H1 (cell line): Measurements from ENCODE around the gene PABPC1L. TPM values are rescaled to one million over a fixed set of nuclear protein-coding genes. Genes with fewer than 3 reads are reported as not detected.

Experiments used
- CTCF ChIA-PET: fragments of 300-600 bp; sonication (Branson Sonifier 250); formaldehyde crosslinking; loops from one replicate; lab custom pipeline; 2021; ENCODE audit not compliant: partially characterized antibody; lab: Charles Lee
- POLR2A ChIA-PET: fragments of 300-600 bp; sonication (Branson Sonifier 250); formaldehyde crosslinking; loops from one replicate; lab custom pipeline; 2021; ENCODE audit warnings: inconsistent platforms; ENCODE audit not compliant: partially characterized antibody; lab: Charles Lee
- DNase-seq, 2 experiments: peaks; one replicate each; pipeline versions ENCODE4 v3.0.0 to v3.0.0-alpha.2; 2010 to 2022; ENCODE audit warnings: low spot score in 2 of 2, low read depth in 1 of 2, mixed read lengths in 1 of 2
- FAIRE-seq: peaks from 2 replicates; lab custom pipeline; 2011; peaks lifted over from hg19 to GRCh38; lab: Jason Lieb, UNC
- H2AFZ ChIP-seq: 2 replicates; pipeline ENCODE4 v1.8.1; 2012; ENCODE audit warnings: low read length, inconsistent platforms
- H2AK5ac ChIP-seq: 2 replicates; pipeline ENCODE4 v1.6.1; 2013; ENCODE audit warnings: low read depth, low read length
- H2BK120ac ChIP-seq: replicated peaks from 2 replicates; pipeline ENCODE3; 2013; ENCODE audit warnings: low read depth, low read length, inconsistent platforms
- H2BK12ac ChIP-seq: 2 replicates; pipeline ENCODE4 v1.6.1; 2013; ENCODE audit warnings: low read depth, low read length
- H2BK15ac ChIP-seq: 2 replicates; pipeline ENCODE4 v1.6.1; 2013; ENCODE audit warnings: low read length
- H2BK20ac ChIP-seq: 2 replicates; pipeline ENCODE4 v1.6.1; 2013; ENCODE audit warnings: low read length
- H2BK5ac ChIP-seq: 2 replicates; pipeline ENCODE4 v1.6.1; 2013; ENCODE audit warnings: low read depth, low read length
- H3K14ac ChIP-seq: 2 replicates; pipeline ENCODE4 v1.6.1; 2013; ENCODE audit warnings: inconsistent platforms; ENCODE audit not compliant: insufficient read length
- H3K18ac ChIP-seq: 2 replicates; pipeline ENCODE4 v1.6.1; 2013; ENCODE audit warnings: low read length; ENCODE audit errors: extremely low read depth
- H3K23ac ChIP-seq: 2 replicates; pipeline ENCODE4 v1.6.1; 2013; ENCODE audit warnings: inconsistent platforms; ENCODE audit not compliant: insufficient read length
- H3K23me2 ChIP-seq: 2 replicates; pipeline ENCODE4 v1.6.1; 2013; ENCODE audit warnings: low read depth, low read length
- H3K27ac ChIP-seq: 2 replicates; pipeline ENCODE4 v1.6.1; 2011; ENCODE audit warnings: low read depth, low read length, inconsistent platforms
- H3K27me3 ChIP-seq, 4 experiments: replicated peaks in 1 of 4; 1 replicate in 1 of 4; 2 replicates in 3 of 4; pipeline versions ENCODE4 v1.6.1 to v1.8.1; 2011 to 2013; ENCODE audit warnings: low read length in 3 of 4, mild to moderate bottlenecking in 3 of 4, inconsistent platforms in 2 of 4, mixed read lengths in 2 of 4, moderate library complexity in 1 of 4; ENCODE audit not compliant: control insufficient read depth in 3 of 4, insufficient read depth in 3 of 4; ENCODE audit errors: extremely low read depth in 1 of 4
- H3K36me3 ChIP-seq, 4 experiments: 2 replicates each; pipeline versions ENCODE4 v1.6.1 to v1.8.1; 2011 to 2013; ENCODE audit warnings: mild to moderate bottlenecking in 4 of 4, low read length in 3 of 4, moderate library complexity in 2 of 4, control low read depth in 1 of 4, inconsistent platforms in 1 of 4; ENCODE audit not compliant: insufficient read depth in 4 of 4, control insufficient read depth in 2 of 4
- H3K4ac ChIP-seq: replicated peaks from 2 replicates; pipeline ENCODE3; 2013; ENCODE audit warnings: low read length, low read depth, mixed read lengths, inconsistent platforms; ENCODE audit not compliant: insufficient read length
- H3K4me1 ChIP-seq, 4 experiments: replicated peaks in 1 of 4; 1 replicate in 1 of 4; 2 replicates in 3 of 4; pipeline versions ENCODE4 v1.6.1 to v1.8.1; 2011 to 2013; ENCODE audit warnings: low read length in 3 of 4, inconsistent platforms in 2 of 4, mixed read lengths in 1 of 4; ENCODE audit not compliant: insufficient read depth in 4 of 4, control insufficient read depth in 3 of 4
- H3K4me2 ChIP-seq, 2 experiments: 2 replicates each; pipeline versions ENCODE4 v1.6.1 to v1.8.1; 2011 to 2013; ENCODE audit warnings: low read depth in 2 of 2, low read length in 2 of 2, control low read depth in 1 of 2, inconsistent platforms in 1 of 2, mild to moderate bottlenecking in 1 of 2; ENCODE audit not compliant: insufficient read depth in 1 of 2
- H3K4me3 ChIP-seq, 4 experiments: fragments of 200-600, 300-600 bp in 1 of 4; sonication (generic), shearing (Covaris generic), sonication (Bioruptor Twin) in 1 of 4; 2 replicates each; pipeline versions ENCODE4 v1.5.1 to v1.8.1; 2011 to 2016; ENCODE audit warnings: low read length in 4 of 4, low read depth in 3 of 4, control low read depth in 2 of 4, inconsistent platforms in 2 of 4, mild to moderate bottlenecking in 2 of 4, mixed read lengths in 1 of 4, moderate library complexity in 1 of 4; ENCODE audit not compliant: insufficient read depth in 2 of 4; ENCODE audit errors: extremely low read depth in 1 of 4
- H3K56ac ChIP-seq: replicated peaks from 2 replicates; pipeline ENCODE3; 2013; ENCODE audit warnings: low read depth, mild to moderate bottlenecking, mixed read lengths, low read length, inconsistent platforms; ENCODE audit not compliant: insufficient read length
- H3K79me1 ChIP-seq: 2 replicates; pipeline ENCODE4 v1.6.1; 2013; ENCODE audit warnings: low read depth, low read length, control low read depth
- H3K79me2 ChIP-seq, 2 experiments: 2 replicates each; pipeline versions ENCODE4 v1.6.1 to v1.8.1; 2012 to 2013; ENCODE audit warnings: low read length in 2 of 2, mild to moderate bottlenecking in 2 of 2, inconsistent platforms in 1 of 2; ENCODE audit not compliant: insufficient read depth in 2 of 2, control insufficient read depth in 1 of 2
- H3K9ac ChIP-seq, 4 experiments: replicated peaks in 1 of 4; 1 replicate in 1 of 4; 2 replicates in 3 of 4; pipeline versions ENCODE4 v1.6.1 to v1.8.1; 2011 to 2013; ENCODE audit warnings: low read depth in 3 of 4, low read length in 3 of 4, control low read depth in 2 of 4, mild to moderate bottlenecking in 2 of 4, moderate library complexity in 2 of 4, inconsistent platforms in 1 of 4; ENCODE audit errors: extremely low read depth in 1 of 4
- H3K9me3 ChIP-seq, 2 experiments: 2 replicates each; pipeline versions ENCODE4 v1.6.1 to v1.8.1; 2012 to 2013; ENCODE audit warnings: mild to moderate bottlenecking in 2 of 2, moderate library complexity in 2 of 2, control low read depth in 1 of 2, inconsistent platforms in 1 of 2, low read depth in 1 of 2, low read length in 1 of 2, mixed read lengths in 1 of 2; ENCODE audit not compliant: insufficient read depth in 2 of 2
- H4K20me1 ChIP-seq, 2 experiments: replicated peaks in 1 of 2; 2 replicates each; pipeline versions ENCODE3 to v1.8.1; 2011 to 2013; ENCODE audit warnings: inconsistent platforms in 2 of 2, low read length in 2 of 2, mild to moderate bottlenecking in 1 of 2; ENCODE audit not compliant: insufficient read depth in 2 of 2, control insufficient read depth in 1 of 2
- H4K5ac ChIP-seq: 2 replicates; pipeline ENCODE4 v1.6.1; 2013; ENCODE audit warnings: low read length, low read depth, mixed read lengths, inconsistent platforms; ENCODE audit not compliant: insufficient read length
- H4K8ac ChIP-seq: 2 replicates; pipeline ENCODE4 v1.8.0; 2013; ENCODE audit warnings: mild to moderate bottlenecking, moderate library complexity, low read length, inconsistent platforms; ENCODE audit not compliant: insufficient read depth; ENCODE audit errors: extremely low read depth
- H4K91ac ChIP-seq: replicated peaks from 2 replicates; pipeline ENCODE3; 2013; ENCODE audit warnings: low read length, mixed read lengths, inconsistent platforms; ENCODE audit not compliant: insufficient read length
- EZH2 ChIP-seq: fragments of 200-600 bp; sonication (generic); IDR thresholded peaks from 2 replicates; pipeline ENCODE4 v1.7.1; 2012; ENCODE audit warnings: low read depth, mild to moderate bottlenecking, moderate library complexity, low read length, inconsistent platforms; ENCODE audit not compliant: severe bottlenecking
- POLR2A ChIP-seq, 2 experiments: IDR thresholded peaks; 1 replicate in 1 of 2; 2 replicates in 1 of 2; pipeline ENCODE4 v1.6.1; 2011; ENCODE audit warnings: low read depth in 2 of 2, low read length in 2 of 2, mild to moderate bottlenecking in 2 of 2; ENCODE audit errors: control extremely low read depth in 1 of 2
- RBBP5 ChIP-seq: IDR thresholded peaks from 2 replicates; pipeline ENCODE4 v1.7.1; 2012; ENCODE audit warnings: low read depth, mild to moderate bottlenecking, inconsistent platforms, low read length, moderate library complexity, borderline replicate concordance
- SP4 ChIP-seq: IDR thresholded peaks from 2 replicates; pipeline ENCODE4 v1.6.1; 2012; ENCODE audit warnings: low read length, inconsistent platforms
- WGBS, 2 experiments: shearing (Covaris generic) in 1 of 2; methylation state at CpG; one replicate each; pipeline versions ENCODE4 v1.1.6 to v1.1.7; 2013 to 2015; ENCODE audit warnings: low lambda C conversion rate in 2 of 2, mixed read lengths in 2 of 2, inconsistent platforms in 1 of 2, low coverage in 1 of 2, missing lambda C conversion rate in 1 of 2; ENCODE audit not compliant: insufficient replicate concordance in 2 of 2, insufficient coverage in 1 of 2, insufficient read length in 1 of 2; ENCODE audit errors: extremely low coverage in 1 of 2, missing lambda C conversion rate in 1 of 2; 5-methylcytosine and 5-hydroxymethylcytosine counted together
- long read RNA-seq, 2 experiments: library from RNA in 1 of 2; library from capped mRNA in 1 of 2; stranded (forward); transcript quantifications; one replicate each; pipeline ENCODE4 v2.0.0, GENCODE V29; 2021; ENCODE audit warnings: inconsistent platforms in 1 of 2
- polyA minus RNA-seq, 3 experiments: library from RNA; depleted of rRNA, polyadenylated mRNA; stranded (reverse); fragments of >200 nt; gene quantifications; 1 replicate in 2 of 3; 2 replicates in 1 of 3; pipeline ENCODE4 v1.2.3, GENCODE V29; 2011
- polyA plus RNA-seq, 7 experiments: library from polyadenylated mRNA; depleted of rRNA in 3 of 7; stranded (reverse) in 5 of 7; unstranded in 2 of 7; fragments of >200 nt in 5 of 7; fragments of 200-250 nt in 2 of 7; gene quantifications; 1 replicate in 5 of 7; 2 replicates in 1 of 7; 4 replicates in 1 of 7; pipeline versions ENCODE4 v1.2.1 to v1.2.3, GENCODE V29; 2011 to 2013; ENCODE audit warnings: missing spikeins in 2 of 7, mixed read lengths in 2 of 7
- total RNA-seq: library from RNA; stranded (reverse); fragmentation: NEBNext Ultra II Directional; extraction: Animal tissue kit (Norgen Biotek cat#: 25700); gene quantifications from 2 replicates; pipeline ENCODE4 v1.2.1, GENCODE V29; 2021

PABPC1L gene
- total RNA-seq: 60.9 and 61.1 TPM in 2 replicates
- polyA plus RNA-seq (2011; rRNA removed): 108 and 151 TPM in 2 replicates
- polyA plus RNA-seq (2011; cell fraction: cytosol; rRNA removed): 155 TPM
- 347 TPM for polyA plus RNA-seq (2011; cell fraction: nucleus; rRNA removed)
- 83.3 to 100 TPM (median 93.5 TPM) in 4 replicates for polyA plus RNA-seq (2012, experiment 1 of 2)
- 37.4 TPM for polyA plus RNA-seq (2012, experiment 2 of 2)
- polyA plus RNA-seq (2013, experiment 1 of 2): 58.3 TPM
- polyA plus RNA-seq (2013, experiment 2 of 2): 46.6 TPM
- polyA minus RNA-seq (2011; rRNA and poly(A)+ RNA removed): 40.6 and 47.9 TPM in 2 replicates
- 32.8 TPM for polyA minus RNA-seq (2011; cell fraction: cytosol; rRNA and poly(A)+ RNA removed)
- 75.4 TPM for polyA minus RNA-seq (2011; cell fraction: nucleus; rRNA and poly(A)+ RNA removed)
- long read RNA-seq, experiment 1, partial matches to known transcripts: 1 of 4 reads
- long read RNA-seq, experiment 1, other reads (novel, unspliced or antisense): 2 of 4 reads
- long read RNA-seq, experiment 2, partial matches to known transcripts: 0 of 1 reads
- long read RNA-seq, experiment 2, other reads (novel, unspliced or antisense): 1 of 1 reads

DNA sequence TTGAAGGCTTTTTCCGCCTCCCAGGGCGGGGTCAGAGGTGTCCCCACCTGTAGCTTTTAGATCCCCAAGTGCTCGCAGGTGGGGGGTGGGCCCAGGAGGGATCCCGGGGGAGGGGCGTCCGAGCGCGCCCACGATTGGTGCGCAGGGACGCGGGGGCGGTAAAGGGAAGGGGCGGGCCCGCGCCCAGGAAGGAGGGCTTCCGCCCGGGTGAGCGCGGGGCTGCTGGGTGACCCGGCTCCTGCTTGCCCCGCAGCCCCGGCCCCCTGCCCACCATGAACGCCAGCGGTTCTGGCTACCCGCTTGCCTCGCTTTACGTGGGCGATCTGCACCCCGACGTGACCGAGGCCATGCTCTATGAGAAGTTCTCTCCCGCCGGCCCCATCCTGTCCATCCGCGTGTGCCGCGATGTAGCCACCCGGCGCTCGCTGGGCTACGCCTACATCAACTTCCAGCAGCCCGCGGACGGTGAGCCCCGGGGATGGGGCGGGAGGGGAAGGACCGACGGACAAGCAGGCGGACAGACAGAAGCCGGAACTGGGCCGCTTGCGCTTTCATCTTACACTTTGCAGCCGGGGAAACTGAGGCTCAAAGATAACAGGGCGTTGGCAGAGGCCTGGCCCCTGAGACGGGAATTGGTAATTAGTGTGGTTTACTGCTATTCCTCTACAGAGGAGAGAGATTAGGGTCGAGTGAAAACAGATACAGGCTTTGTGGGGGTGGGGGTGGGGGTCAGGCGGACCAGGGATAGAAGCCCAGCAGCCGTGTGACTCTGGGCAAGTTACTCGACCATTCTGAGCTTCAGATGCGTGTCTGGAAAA, at the start of gene PABPC1L:
Gene PABPC1L (plus strand): TSS at position 189 of the 818 bp plus-strand sequence. CDS start 84 bp downstream, at position 273.
- Histone ChIP-seq H2AK5ac (peak within 1 kb of the TSS; percentile 20; the same call in 1 of the 2 replicates), H2BK20ac (no peak within 1 kb of the TSS), H4K91ac (peak within 1 kb of the TSS; percentile 63), H3K4me3 (peak within 1 kb of the TSS; percentile 65 to 89 (median 82)), H3K4me2 (peak within 1 kb of the TSS; percentile 88 to 95), H4K20me1 (peaks cover 9 to 13% of the 10 kb centered on the region in 2 experiments), H3K23ac (no peak within 1 kb of the TSS), H3K9me3 (no peaks in the 10 kb centered on the region), H3K79me1 (peaks cover 3% of the 10 kb centered on the region), H4K5ac (peak within 1 kb of the TSS; percentile 91), H2BK5ac (peak within 1 kb of the TSS; percentile 72), H3K4ac (no peak within 1 kb of the TSS), H3K27me3 (no peaks in the 10 kb centered on the region), H3K9ac (peak within 1 kb of the TSS; percentile 48 to 68 (median 57)), H3K14ac (no peak within 1 kb of the TSS), H2BK15ac (0 out of 2 replicates have a peak within 1 kb of the TSS, but pooled peaks have one; percentile 82), H3K23me2 (peaks cover 2% of the 10 kb centered on the region; the same call in 1 of the 2 replicates), H4K8ac (peak within 1 kb of the TSS; percentile 45; the same call in 1 of the 2 replicates), H2BK120ac (no peak within 1 kb of the TSS), H2AFZ (no peak within 1 kb of the TSS; the same call in 1 of the 2 replicates), H3K18ac (peak within 1 kb of the TSS; percentile 98), H3K36me3 (peaks cover 20 to 46% (median 36%) of the 10 kb centered on the region in 4 experiments), H3K4me1 (peaks cover 0 to 6% (median 1%) of the 10 kb centered on the region in 4 experiments; a peak in 5 of 7 replicates), H3K27ac (peak within 1 kb of the TSS; percentile 33; the same call in 1 of the 2 replicates), H2BK12ac (peak within 1 kb of the TSS; percentile 68; the same call in 1 of the 2 replicates), H3K79me2 (peaks cover 0 to 17% of the 10 kb centered on the region in 2 experiments; a peak in 1 of 4 replicates), H3K56ac (no peak within 1 kb of the TSS)
- peak; percentile 87 for DNase-seq
- 2% methylated on average over 37 of the region's 61 CpGs; no CpG with 5 or more reads in 1 of the 2 experiments for WGBS, 2 experiments
- POLR2A ChIA-PET: interaction anchor here (0.6 to 5.3 kb wide), 20 partner anchors 9 to 227 kb away, joined by 3 to 38 read pairs (median 4); partner anchors contain the start of gene YWHAB
- CTCF ChIA-PET: interaction anchor here (0.6 to 1.9 kb wide), 10 partner anchors 9 to 294 kb away, joined by 3 to 7 read pairs (median 4); partner anchors contain the start of gene TOMM34
- no peak for FAIRE-seq
- TF ChIP-seq EZH2 (no peak), POLR2A (IDR thresholded peaks at IDR 0.05; ENCODE audit: control extremely low read depth in 1 of 2, low read depth in 2 of 2, low read length in 2 of 2) (peak in 1 of 2 experiments; percentile 16; a peak in 1 of 3 replicates), SP4 (no peak), RBBP5 (no peak)
